Glomerular visceral epithelial cell (primary cell): ENCODE results near the gene C3orf33.
A peak's percentile ranks its signal among the peaks of the same experiment; 100 is the strongest.

Experiments
- DNase-seq: peaks from one replicate; pipeline ENCODE4 v3.0.0-alpha.2; 2016; ENCODE audit errors: extremely low spot score

C3orf33 gene

DNA sequence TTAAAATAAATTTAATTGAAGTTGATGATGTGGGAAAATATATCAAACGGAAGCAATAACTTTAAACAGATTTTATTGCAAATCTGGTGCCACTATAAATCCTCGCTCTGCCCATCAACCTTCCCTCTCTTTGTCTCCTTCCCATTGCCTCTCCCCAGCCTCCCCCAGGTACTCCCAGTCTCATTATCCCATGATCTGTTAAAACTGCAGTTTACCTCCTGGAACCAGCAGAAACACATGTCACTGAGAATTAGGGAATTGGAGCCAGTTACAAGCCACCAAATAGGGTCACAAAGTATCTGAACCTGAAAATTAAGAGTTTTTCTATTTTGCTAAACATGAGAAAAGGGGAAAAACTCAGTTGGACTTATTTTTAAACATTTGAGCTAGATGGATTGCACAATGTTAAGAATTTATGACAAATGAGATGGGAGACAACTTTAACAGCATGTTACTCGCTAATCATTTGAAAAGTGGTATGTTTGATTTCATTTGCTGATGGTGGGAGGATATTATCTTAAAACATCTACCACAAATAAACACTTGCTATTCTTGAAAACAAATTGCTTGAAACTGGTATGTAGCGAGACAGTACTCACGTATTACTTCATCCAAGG lies 63.6 kb downstream of the C3orf33 start:
- no peak for DNase-seq

- no peak for DNase-seq
Measured at GRCh38 chr3:155741603-155742002, 64.5 kb downstream of the C3orf33 start.

- no peak for DNase-seq
Measured at GRCh38 chr3:155741101-155741500, 65.0 kb downstream of the C3orf33 start.

DNA sequence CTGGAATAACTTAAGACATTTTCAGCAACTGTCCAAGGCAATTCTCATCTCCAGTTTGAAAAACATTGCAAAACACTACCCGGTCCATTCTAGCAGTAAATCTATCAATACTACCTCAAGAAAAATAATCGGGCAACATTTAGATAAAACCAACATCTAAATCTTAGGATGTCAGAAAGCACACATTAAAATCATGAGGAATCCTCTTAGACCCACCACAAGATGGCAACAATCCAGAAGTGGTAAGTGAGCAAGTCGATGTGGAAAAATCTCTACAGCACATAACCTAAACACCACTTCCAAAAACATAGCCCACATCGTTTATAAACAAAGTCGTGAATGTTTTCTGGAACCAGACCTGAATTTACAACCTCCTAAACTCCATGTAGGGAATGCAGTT lies 66.9 kb downstream of the C3orf33 start:
- DNase-seq = peak; percentile 39

GRCh38 chr3:155738580-155739076 lies 67.5 kb downstream of the C3orf33 start:
- no peak for DNase-seq

DNA sequence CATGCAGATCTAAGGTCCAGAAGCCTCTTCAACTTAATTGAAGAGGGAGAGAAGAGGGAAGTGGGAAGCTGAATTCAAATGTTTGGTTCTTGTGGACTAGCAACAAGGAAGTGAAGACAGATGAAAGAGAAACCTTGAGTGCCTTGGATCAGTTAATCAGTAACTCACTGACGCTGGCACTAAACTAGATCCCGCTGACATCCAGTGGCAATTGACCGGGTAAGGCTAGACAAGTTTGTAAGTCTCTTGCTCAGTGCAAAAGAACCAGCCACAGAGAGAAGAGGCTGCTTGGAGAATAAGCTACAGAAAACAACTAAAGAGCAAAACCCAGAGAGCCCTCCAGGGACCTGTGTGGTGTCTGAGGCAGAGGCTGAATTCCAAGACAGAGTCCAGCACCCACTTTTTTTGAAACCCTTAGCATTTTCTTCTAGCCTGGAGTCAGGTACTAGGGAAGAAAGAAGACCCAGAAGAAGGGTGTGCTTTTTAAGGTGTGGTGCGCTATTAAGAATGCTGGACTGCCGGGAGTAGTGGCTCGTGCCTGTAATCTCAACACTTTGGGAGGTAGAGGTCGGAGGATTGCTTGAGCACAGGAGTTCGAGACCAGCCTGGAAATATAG lies 68.1 kb downstream of the C3orf33 start:
- peak; percentile 90 for DNase-seq

DNA sequence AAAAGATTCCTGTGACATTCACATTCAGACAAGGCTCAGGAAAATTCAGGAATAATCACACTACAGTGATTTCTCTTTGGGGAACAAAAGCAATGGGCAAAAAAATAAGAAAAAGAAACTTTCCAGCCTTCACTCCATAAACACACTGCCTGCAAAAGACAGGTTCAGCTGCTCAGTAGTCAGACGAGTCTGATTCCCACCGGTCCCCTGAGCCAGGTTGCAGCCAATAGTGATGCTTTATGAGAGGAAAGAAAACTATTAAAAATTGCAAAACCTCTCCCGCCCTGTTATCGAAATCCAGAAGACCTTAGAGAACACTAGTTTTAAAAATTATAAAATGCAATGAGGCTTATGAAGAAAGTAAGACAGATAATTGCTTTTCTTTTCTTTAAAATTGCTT lies 69.7 kb downstream of the C3orf33 start:
- no peak for DNase-seq

DNA sequence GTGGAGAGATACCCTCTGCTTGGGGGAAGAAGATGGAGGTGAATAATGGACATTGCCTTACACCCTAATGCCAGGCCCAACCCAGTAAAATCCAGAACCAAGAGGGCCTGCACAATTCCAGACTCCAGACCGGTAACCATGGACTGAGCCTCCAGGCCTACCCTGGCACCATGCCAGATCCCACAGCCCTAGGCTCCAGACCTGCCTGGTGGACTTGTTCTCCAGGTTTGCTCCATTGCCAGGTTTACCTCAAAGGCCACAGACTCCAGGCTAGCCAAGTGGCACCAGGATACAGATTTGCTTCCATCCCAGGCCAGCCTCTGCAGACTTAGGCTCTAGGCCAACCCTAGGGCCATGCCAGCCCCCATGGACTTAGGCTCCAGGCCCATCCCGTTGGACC lies 75.2 kb downstream of the C3orf33 start:
- no peak for DNase-seq

DNA sequence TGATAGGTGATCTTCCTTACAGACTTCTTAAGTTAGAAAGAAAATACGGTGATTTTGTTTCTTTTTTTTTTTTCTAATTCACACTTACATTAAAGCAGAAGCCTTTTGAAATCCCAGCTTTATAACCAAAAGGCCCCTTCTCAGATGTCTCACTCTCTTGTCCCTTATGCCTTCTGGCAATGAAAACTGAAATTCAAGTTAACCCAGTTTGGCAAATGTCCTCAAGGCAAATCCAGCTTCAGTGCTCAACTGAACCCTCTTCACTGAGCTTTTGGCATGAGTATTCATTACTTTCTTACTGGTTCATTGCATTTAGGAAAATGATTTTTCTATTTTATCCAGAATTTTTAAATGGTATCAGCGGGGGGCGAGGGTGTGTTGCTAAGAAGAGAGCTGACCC lies 78.2 kb downstream of the C3orf33 start:
- no peak for DNase-seq

- no peak for DNase-seq
Measured at GRCh38 chr3:155714295-155714718, 91.8 kb downstream of the C3orf33 start.
